Adrenal gland (tissue), 19 donors: Measurements from ENCODE around the gene ZBP1. TPM values are rescaled to one million over a fixed set of nuclear protein-coding genes. Genes with fewer than 3 reads are reported as not detected.

Experiments used
- DNase-seq, 7 donors: peaks; one replicate each; pipeline ENCODE4 v3.0.0-alpha.2; 2019 to 2020
- H3K27ac ChIP-seq, 5 donors: fragments of 200-600 bp; sonication (generic) in 4 of 5; 1 replicate in 3 of 5; 2 replicates in 2 of 5; pipeline versions ENCODE4 v1.5.1 to v1.8.0; 2016 to 2020; ENCODE audit warnings: mild to moderate bottlenecking in 1 of 5
- H3K27me3 ChIP-seq: fragments of 200-600 bp; 2 replicates; pipeline ENCODE4 v1.8.0; 2021
- H3K36me3 ChIP-seq, 2 donors: fragments of 200-600 bp; replicated peaks in 1 of 2; 1 replicate in 1 of 2; 2 replicates in 1 of 2; pipeline versions ENCODE4 v1.5.1 to v1.8.0; 2018 to 2022
- H3K4me1 ChIP-seq, 2 donors: fragments of 200-600 bp; replicated peaks in 1 of 2; 1 replicate in 1 of 2; 2 replicates in 1 of 2; pipeline versions ENCODE4 v1.5.1 to v1.8.0; 2018 to 2021
- H3K4me3 ChIP-seq, 4 donors: fragments of 200-600 bp; sonication (generic) in 3 of 4; one replicate each; pipeline ENCODE4 v1.5.1; 2016 to 2018
- H3K9me3 ChIP-seq, 3 donors: fragments of 200-600 bp; sonication (generic) in 1 of 3; replicated peaks in 1 of 3; 1 replicate in 2 of 3; 2 replicates in 1 of 3; pipeline versions ENCODE4 v1.5.1 to v1.8.0; 2016 to 2021
- POLR2A ChIP-seq, 2 donors: fragments of 450-650 bp; IDR thresholded peaks; one replicate each; pipeline ENCODE4 v1.6.1; 2017; ENCODE audit warnings: antibody characterized with exemption in 2 of 2, mild to moderate bottlenecking in 2 of 2, moderate library complexity in 1 of 2
- WGBS, 4 donors: extraction: QIAGEN DNeasy Blood & Tissue Kit in 2 of 4; methylation state at CpG; one replicate each; pipeline versions ENCODE4 v1.1.5 to v1.1.7; 2013 to 2017; 5-methylcytosine and 5-hydroxymethylcytosine counted together
- intact Hi-C, 2 donors: fragments of 100-400 bp; cut with DNase I; formaldehyde crosslinking; loops; one replicate each; pipeline versions ENCODE4 v1.14.1 to v1.15.0; 2022 to 2023
- long read RNA-seq, 10 donors: library from polyadenylated mRNA in 3 of 10; unstranded in 2 of 10; stranded (forward) in 1 of 10; transcript quantifications; one replicate each; pipeline ENCODE4 v2.0.0 and lab custom pipeline, GENCODE V29; 2021 to 2026
- polyA plus RNA-seq, 3 donors: library from polyadenylated mRNA; stranded (reverse); fragments of 200-250 nt in 2 of 3; fragments of 350-450 nt in 1 of 3; fragmentation: Illumina TruSeq in 1 of 3; extraction: RNeasy Lipid Tissue Mini Kit (QIAGEN cat#74804) in 1 of 3; gene quantifications; one replicate each; pipeline ENCODE4 v1.2.3, GENCODE V29; 2013 to 2014
- total RNA-seq, 9 donors: library from RNA; depleted of rRNA in 4 of 9; stranded (reverse); fragments of >200 nt in 4 of 9; fragments of 120-200 nt in 1 of 9; fragmentation: NEBNext Ultra II Directional in 1 of 9; extraction: Animal tissue kit (Norgen Biotek cat#: 25700) in 1 of 9; gene quantifications; one replicate each; pipeline versions ENCODE4 v1.1.0 to v1.2.4, GENCODE V29; 2013 to 2023
- TF ChIP-seq, protein P1 (sequence below), 6 experiments: fragments of 450-650 bp in 4 of 6; fragments of 200-600 bp in 2 of 6; sonication (generic) in 1 of 6; IDR thresholded peaks; 1 replicate in 5 of 6; 2 replicates in 1 of 6; pipeline versions ENCODE4 v1.5.1 to v1.8.0; 2016 to 2021; ENCODE audit warnings: antibody characterized with exemption in 6 of 6, mild to moderate bottlenecking in 2 of 6, moderate library complexity in 1 of 6
- donor health status: healthy with polysubstance abuse.
- donor health status: Bipolar disorder and iron deficiency.
- donor health status: DM: yes; HTN: yes; CAD: no.
- donor health status: DM: no; HTN: no; CAD: no.
- donor health status: DM: no; HTN: no; CAD: no.
- donor health status: DM: yes; HTN: yes; CAD: no.

ZBP1 gene, protein sequence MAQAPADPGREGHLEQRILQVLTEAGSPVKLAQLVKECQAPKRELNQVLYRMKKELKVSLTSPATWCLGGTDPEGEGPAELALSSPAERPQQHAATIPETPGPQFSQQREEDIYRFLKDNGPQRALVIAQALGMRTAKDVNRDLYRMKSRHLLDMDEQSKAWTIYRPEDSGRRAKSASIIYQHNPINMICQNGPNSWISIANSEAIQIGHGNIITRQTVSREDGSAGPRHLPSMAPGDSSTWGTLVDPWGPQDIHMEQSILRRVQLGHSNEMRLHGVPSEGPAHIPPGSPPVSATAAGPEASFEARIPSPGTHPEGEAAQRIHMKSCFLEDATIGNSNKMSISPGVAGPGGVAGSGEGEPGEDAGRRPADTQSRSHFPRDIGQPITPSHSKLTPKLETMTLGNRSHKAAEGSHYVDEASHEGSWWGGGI
- total RNA-seq: 1 to 10 TPM in 1 of 9 donors, under 1 TPM in 5, not detected in 3; 0.14 to 1.8 (median 0.59) TPM
- 1 to 10 TPM in 1 of 3 donors, under 1 TPM in 2; 0.67 to 2.9 (median 0.82) TPM for polyA plus RNA-seq
- long read RNA-seq, donor 1: 0 reads
- long read RNA-seq, donor 2: 0 reads
- long read RNA-seq, donor 3: 0 reads
- long read RNA-seq, donor 4: 0 reads
- long read RNA-seq, donor 5: 0 reads
- long read RNA-seq, donor 6: 0 reads
- long read RNA-seq, donor 7: 0 reads
- long read RNA-seq, donor 8: 0 reads
- long read RNA-seq, donor 9: 0 reads
- long read RNA-seq, donor 10: 0 reads

DNA sequence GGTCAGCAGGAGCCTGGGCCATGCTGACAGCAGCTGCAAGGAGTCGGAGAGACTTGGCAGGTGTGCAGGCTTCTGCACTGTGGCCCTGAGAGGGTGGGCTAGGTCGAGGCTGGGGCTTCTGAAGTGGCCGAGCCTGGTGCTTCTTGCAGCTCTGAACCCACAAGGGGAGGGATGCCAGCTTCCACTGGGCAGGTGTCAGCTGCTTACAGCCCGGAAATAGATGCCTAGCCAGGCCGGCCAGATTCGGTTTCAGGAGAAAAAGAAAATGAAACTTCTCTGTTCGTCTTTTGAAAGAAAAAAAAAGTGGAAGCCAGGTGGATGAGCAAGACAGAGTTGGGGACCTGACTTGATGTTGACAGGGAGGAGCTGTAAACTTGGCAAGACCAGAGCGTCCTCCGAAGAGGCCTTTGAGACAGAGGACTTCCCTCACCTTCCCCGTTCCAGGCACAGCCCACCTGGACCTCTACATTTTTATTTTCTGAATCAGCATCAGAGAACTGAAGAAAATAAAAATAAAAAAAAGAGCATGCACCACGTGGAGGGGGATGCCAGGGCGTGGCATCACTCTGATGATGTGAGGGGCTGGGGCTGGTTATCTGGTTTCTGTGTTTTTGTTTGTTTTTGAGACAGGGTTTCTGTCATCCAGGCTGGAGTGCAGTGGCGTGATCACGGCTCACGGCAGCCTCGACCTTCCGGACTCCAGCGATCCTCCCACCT lies at the start of gene ZBP1:
Gene ZBP1, minus strand, starts transcription at position 153 of the 717 bp plus-strand sequence. Its CDS starts 131 bp downstream, at position 22.
- H3K9me3 ChIP-seq: no peaks in the 10 kb centered on the region
- no peak for DNase-seq
- no peak for TF ChIP-seq POLR2A (IDR thresholded peaks at IDR 0.05)
- TF ChIP-seq, protein P1, sequence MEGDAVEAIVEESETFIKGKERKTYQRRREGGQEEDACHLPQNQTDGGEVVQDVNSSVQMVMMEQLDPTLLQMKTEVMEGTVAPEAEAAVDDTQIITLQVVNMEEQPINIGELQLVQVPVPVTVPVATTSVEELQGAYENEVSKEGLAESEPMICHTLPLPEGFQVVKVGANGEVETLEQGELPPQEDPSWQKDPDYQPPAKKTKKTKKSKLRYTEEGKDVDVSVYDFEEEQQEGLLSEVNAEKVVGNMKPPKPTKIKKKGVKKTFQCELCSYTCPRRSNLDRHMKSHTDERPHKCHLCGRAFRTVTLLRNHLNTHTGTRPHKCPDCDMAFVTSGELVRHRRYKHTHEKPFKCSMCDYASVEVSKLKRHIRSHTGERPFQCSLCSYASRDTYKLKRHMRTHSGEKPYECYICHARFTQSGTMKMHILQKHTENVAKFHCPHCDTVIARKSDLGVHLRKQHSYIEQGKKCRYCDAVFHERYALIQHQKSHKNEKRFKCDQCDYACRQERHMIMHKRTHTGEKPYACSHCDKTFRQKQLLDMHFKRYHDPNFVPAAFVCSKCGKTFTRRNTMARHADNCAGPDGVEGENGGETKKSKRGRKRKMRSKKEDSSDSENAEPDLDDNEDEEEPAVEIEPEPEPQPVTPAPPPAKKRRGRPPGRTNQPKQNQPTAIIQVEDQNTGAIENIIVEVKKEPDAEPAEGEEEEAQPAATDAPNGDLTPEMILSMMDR (IDR thresholded peaks at IDR 0.05): no peak
- H3K27ac ChIP-seq: peak within 1 kb of the TSS in 1 of 5 donors; percentile 16
- no peak within 1 kb of the TSS for H3K4me3 ChIP-seq
- no peaks in the 10 kb centered on the region for H3K36me3 ChIP-seq
- H3K27me3 ChIP-seq: peaks cover 4% of the 10 kb centered on the region
- intact Hi-C loops: no loop called here
- WGBS, 4 donors: 58 to 71% (median 63%) methylated on average over 18 of the region's 18 CpGs
- H3K4me1 ChIP-seq: no peaks in the 10 kb centered on the region

DNA sequence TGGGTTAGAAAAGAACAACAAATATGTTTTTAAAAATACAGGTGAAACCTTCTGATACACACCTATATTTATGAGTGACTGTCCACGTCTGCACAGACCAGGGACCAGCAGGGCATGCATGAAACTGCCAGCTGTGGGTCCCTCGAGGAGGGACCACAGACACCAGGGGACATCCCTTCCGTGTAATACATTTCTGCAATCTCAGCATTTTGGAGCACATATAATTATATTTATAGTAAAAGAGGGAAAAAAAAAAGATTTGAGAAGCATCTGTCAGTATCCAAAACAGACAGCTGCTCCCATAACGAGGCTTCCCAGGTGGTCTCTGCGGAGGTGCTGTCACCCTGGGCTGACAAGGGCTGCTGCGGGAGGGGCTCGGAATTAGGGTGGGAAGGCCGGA lies 49.4 kb upstream of the ZBP1 start:
- TF ChIP-seq POLR2A (IDR thresholded peaks at IDR 0.05): no peak
- TF ChIP-seq, protein P1 (IDR thresholded peaks at IDR 0.05): no peak
- H3K36me3 ChIP-seq: no peaks in the 10 kb centered on the region
- intact Hi-C loops: no loop called here

DNA sequence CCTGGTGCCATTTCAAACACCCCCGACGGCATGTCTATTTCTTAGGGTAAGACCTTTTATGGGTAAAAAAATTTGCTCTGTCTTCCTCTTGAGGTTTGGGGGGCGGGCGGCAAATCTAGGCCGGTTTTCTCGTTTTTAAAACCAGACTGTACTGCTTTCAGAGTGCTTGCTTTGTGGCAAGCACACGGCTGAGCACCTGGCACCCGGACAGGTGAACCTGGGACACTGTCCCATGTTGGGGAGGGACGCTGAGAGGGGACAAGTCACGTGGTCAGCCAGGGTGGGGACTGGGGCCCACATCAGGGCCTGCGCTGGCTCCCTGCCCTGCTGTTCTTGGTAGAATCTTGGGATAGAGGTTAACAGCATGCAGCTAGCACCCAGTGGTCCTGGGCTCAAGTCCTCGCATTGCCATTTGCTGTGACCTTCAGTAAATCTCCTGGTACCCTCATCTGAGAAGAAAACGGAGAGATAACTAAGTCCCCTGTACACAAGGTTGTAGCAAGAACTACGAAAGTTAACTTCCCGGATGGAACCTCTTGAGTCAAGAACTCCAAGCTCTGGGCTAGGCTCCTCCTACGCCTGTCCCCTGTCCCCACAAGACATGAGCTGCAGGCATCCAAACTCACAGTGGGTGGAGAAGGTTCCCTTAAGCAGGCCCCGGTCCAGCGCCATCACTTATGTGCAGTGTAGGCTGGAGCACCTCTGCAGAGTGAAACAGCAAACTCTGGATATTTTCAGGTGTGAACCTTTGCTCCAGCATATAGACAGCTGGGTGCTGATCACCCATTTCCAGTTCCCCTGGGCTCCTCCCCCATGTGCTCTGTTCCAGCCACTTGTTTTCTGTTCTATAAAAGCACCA lies 47.9 kb upstream of the ZBP1 start:
- Histone ChIP-seq H3K4me3 (no peak overlapping the region), H3K4me1 (peaks cover 0 to 8% of the 10 kb centered on the region in 2 donors), H3K27ac (no peak overlapping the region), H3K27me3 (no peaks in the 10 kb centered on the region), H3K36me3 (no peaks in the 10 kb centered on the region), H3K9me3 (no peaks in the 10 kb centered on the region)
- WGBS, 4 donors: 82 to 85% (median 83%) methylated on average over 13 to 18 of the region's 18 CpGs
- intact Hi-C loops: no loop called here
- TF ChIP-seq POLR2A (IDR thresholded peaks at IDR 0.05): no peak
- TF ChIP-seq, protein P1 (IDR thresholded peaks at IDR 0.05): no peak
- no peak for DNase-seq

More for the DNA sequence above, 49.4 kb upstream of the ZBP1 start:
- Histone ChIP-seq H3K9me3 (no peaks in the 10 kb centered on the region), H3K27me3 (no peaks in the 10 kb centered on the region), H3K4me3 (no peak overlapping the region), H3K4me1 (peaks cover 0 to 8% of the 10 kb centered on the region in 2 donors), H3K27ac (no peak overlapping the region)
- 77 to 89% (median 88%) methylated on average over 8 of the region's 8 CpGs for WGBS, 4 donors
- no peak for DNase-seq
